GM18519 (cell line): ENCODE measurements around the gene NPPA.
"Not testable (repeated sequence)": the region's sequence is repeated elsewhere in the genome, so short reads cannot be mapped to it uniquely, and the experiment has no call there.

ENCODE experiments used
- ATAC-seq: cut with Tn5 transposase; IDR thresholded peaks from one replicate; pipeline ENCODE4 v1.9.1; 2021; ENCODE audit warnings: mild to moderate bottlenecking, moderate library complexity; ENCODE audit not compliant: unreplicated experiment, low FRiP score

Gene NPPA

DNA sequence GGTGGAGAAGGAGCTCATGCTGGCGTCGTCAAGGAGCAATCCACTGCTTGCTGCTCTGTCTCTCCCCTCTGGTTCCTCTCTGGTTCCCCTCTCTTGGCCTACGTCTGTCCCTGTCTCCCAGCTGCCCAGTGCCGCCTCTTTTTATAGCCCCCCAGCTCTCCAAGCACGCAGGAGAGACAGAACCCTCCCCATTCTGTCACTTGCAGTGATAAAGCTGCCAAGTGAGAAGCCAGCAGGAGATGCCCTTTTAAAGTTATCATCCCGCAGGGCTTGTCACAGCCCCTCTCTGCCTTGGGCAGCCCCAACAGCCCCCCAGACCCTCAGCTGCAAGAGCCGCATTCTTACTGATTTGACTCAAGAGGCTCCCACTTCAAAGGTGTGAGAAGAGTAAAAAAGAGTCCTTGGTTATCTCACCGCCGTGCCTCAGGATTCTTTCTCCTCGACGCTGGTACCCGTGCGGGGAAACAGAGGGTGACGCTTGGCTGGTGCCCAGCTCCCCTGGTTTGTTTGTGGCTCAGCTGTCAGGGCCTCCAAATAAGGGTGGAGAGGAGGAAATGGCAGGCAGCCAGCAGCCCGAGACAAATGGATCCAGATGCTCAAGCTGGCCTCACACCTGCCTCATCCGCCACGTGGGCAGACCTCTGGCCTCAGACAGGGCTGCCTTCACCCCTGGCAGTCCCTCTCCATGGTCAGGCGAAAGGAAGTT, at the start of gene NPPA:
Gene NPPA (minus strand): TSS at position 117 of the 706 bp plus-strand sequence. CDS start 99 bp downstream, at position 18.
- ATAC-seq: no peak

DNA sequence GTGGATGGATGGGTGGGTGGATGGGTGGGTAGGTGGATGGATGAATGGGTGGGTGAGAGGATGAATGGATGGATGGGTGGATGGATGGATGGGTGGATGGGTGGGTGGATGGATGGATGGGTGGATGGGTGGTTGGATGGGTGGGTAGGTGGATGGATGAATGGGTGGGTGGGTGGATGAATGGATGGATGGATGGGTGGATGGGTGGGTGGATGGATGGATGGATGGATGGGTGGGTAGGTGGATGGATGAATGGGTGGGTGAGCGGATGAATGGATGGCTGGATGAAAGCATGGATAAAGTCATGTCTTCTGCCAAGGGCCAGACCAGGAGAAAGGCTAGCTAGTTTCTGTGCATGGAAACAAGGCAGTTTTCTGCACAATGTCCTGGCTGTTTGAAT, 46.9 kb upstream of the NPPA start:
- ATAC-seq: not testable (repeated sequence)

GRCh38 chr1:11893907-11894251, 46.3 kb upstream of the NPPA start:
- ATAC-seq: no peak

- no peak for ATAC-seq
Observed at GRCh38 chr1:11891433-11892186, 44.0 kb upstream of the NPPA start.

- no peak for ATAC-seq
Observed at GRCh38 chr1:11888877-11889208, 41.3 kb upstream of the NPPA start.

- no peak for ATAC-seq
Observed at GRCh38 chr1:11888206-11888876, 40.8 kb upstream of the NPPA start.

DNA sequence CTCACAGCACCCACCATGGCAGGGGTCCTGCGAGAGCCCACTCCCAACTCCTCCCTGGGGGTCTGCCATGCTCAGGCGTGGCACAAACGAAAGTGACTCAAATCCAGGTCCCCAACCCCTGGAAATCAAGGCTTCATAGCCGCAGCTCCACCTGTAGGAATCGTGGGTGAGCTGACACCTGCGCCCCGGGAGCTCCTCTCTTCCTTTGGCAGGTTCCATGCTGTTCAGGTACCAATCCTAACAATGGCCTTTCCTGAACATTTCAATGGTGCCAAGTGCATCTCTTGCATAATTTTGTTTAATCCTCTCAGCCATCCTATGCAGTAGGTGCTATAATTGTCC, 40.1 kb upstream of the NPPA start:
- no peak for ATAC-seq

GRCh38 chr1:11886986-11887665, 39.5 kb upstream of the NPPA start:
- ATAC-seq: no peak

- no peak for ATAC-seq
Observed at GRCh38 chr1:11885916-11886315, 38.3 kb upstream of the NPPA start.

DNA sequence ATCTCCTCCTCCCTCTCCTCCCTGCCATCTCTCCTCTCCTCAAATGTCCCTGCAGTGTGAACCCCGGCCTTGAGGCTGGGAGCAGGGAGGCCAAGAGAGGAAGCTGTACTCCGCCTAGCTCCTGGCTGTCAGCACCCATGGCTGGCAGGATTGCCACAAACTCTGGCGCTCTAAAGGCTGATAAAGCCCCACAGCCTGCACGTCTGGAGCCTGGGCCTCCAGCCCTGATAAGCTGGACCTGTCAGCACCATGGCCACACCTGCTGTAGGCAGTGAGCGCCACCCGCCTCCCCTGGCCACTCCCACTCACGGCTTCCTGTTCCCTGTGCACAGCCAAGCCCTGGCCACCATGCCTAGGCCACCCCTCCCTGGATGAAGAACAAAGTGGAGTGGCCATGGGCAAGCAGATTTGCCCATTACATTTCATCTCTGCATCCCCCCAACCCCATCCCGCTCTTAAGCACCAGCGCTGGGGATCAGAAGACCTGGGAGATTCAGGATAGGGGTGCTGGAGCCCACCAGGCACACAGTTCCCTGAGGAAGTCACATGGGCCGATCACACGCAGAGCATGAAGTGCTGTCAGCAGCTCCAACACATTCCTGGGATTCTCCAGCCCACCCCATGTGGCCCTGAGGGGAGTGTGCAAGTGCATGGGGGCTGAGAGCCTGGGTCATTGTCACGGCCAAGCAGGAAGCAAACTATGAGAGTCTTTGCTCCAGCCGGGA, 35.4 kb upstream of the NPPA start:
- no peak for ATAC-seq

DNA sequence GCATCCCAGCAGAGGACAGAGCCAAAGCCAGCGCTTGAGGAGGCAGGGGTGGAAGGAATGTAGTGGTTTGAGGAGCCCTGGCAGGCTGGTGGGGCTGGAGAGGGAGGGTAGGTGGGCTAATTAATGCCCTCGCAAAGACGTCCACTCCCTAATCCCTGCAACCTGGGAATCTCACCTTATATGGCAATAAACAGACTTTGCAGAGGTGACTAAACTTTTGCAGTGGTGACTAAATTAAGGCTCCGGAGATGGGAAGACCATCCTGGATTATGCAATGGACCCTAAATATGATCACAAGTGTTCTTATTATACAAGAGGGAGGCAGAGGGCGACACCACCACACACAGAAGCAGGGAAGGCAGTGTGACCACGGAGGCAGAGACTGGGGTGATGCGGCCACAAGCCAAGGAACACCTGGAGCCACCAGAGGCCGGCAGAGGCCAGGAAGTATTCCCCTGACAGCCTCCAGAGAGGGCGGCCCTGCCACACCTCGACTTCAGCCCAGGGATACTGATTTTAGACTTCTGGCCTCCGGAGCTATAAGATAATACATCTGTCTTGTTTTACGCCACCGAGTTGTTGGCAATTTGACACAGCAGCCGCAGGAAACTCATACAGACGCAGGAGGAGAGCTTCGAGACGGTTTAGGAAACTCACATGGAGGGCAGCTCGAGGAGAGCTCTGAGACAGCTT, 34.3 kb upstream of the NPPA start:
- ATAC-seq: no peak

GRCh38 chr1:11880911-11881748, 33.5 kb upstream of the NPPA start:
- ATAC-seq: no peak

GRCh38 chr1:11880181-11880575, 32.6 kb upstream of the NPPA start:
- ATAC-seq: no peak

- no peak for ATAC-seq
Observed at GRCh38 chr1:11879311-11880180, 32.0 kb upstream of the NPPA start.

DNA sequence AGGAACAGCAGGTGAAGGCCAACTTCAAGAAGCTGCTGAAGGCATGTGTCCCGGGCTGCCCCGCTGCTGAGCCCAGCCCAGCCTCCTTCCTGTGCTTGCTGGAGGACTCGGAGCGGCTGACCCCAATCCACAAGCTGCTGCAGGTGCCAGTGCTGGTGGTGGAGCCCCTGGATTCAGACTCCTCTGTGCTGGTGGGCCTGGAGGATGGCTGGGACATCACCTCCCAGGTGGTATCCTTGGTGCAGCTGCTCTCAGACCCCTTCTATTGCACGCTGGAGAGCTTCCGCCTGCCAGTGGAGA, 31.3 kb upstream of the NPPA start:
- ATAC-seq: no peak

- ATAC-seq: no peak
Observed at GRCh38 chr1:11878081-11878890, 30.7 kb upstream of the NPPA start.

GRCh38 chr1:11877074-11877473, 29.5 kb upstream of the NPPA start:
- ATAC-seq: no peak

DNA sequence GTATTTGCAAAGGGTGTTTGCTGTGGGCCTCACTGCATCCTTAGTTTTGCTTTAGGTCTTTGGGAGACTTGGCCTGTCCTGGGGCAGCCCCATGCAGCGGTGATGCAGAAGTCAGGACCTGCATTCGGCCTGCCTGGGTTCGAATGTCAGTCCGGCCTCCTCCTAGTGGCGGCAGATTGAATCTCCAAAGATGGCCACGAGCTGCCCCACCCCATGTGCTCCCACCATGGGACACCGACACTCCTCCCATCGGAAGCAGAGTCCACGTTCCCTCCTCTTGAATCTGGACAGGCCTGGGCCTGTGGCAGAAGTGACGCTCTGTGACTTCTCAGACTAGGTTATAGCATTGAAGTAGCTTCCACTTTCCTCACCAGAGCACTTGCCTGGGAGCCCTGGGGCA, 27.5 kb upstream of the NPPA start:
- no peak for ATAC-seq
